Measurements from ENCODE around the gene FBF1.
"Not testable (repeated sequence)": the region's sequence is repeated elsewhere in the genome, so short reads cannot be mapped to it uniquely, and the experiment has no call there.

Gene FBF1

DNA sequence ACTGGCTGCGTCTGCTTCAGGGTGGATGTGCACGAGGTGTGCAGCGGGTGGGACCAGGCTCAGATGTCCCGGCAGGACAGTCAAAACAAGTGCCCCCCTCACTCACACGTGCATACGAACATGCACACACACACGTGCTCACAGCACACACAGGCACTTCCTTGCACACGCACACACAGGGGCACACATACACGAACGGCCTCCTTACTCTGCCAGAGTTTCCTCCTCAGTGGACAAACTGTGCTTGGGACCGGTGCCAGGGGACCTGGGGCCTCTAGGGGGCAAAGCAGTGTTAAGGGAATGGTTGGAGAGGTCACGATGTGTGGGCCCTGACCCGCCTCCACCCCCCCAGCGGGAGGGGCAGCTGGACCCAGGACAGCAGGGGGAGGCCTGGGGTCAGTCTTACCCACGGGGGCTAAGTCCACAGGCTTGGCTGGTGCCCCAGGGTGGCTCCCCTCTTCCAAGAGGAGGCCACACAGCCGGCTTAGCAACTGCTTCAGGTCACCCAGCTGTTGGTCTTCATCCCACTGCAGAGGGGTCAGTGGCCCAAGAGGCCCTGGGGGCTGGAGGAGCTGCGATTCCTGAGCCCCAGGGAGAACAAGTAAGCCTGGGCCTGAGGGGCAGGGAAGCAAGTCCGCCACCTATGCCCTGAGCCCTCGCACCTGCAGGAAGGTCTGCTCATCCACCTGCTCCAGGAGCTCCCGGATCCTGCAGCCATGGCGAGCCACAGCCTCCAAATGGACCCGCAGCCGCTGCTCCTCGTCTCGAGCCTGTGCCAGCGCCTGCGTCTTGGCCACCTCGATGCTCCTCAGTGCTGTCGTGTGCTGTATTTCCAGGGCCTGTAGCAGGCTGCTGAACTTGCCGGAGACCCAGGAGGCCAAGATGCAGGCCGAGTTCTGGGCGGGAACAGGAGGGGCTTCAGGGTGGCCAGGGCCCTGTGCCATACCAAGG lies 49.0 kb downstream of the FBF1 start:
- no peak for DNase-seq (ENCODE audit: extremely low read depth, low read depth)
- TF ChIP-seq, protein P1, sequence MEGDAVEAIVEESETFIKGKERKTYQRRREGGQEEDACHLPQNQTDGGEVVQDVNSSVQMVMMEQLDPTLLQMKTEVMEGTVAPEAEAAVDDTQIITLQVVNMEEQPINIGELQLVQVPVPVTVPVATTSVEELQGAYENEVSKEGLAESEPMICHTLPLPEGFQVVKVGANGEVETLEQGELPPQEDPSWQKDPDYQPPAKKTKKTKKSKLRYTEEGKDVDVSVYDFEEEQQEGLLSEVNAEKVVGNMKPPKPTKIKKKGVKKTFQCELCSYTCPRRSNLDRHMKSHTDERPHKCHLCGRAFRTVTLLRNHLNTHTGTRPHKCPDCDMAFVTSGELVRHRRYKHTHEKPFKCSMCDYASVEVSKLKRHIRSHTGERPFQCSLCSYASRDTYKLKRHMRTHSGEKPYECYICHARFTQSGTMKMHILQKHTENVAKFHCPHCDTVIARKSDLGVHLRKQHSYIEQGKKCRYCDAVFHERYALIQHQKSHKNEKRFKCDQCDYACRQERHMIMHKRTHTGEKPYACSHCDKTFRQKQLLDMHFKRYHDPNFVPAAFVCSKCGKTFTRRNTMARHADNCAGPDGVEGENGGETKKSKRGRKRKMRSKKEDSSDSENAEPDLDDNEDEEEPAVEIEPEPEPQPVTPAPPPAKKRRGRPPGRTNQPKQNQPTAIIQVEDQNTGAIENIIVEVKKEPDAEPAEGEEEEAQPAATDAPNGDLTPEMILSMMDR (IDR thresholded peaks at IDR 0.05; ENCODE audit: low read depth, low read length) = no peak

DNA sequence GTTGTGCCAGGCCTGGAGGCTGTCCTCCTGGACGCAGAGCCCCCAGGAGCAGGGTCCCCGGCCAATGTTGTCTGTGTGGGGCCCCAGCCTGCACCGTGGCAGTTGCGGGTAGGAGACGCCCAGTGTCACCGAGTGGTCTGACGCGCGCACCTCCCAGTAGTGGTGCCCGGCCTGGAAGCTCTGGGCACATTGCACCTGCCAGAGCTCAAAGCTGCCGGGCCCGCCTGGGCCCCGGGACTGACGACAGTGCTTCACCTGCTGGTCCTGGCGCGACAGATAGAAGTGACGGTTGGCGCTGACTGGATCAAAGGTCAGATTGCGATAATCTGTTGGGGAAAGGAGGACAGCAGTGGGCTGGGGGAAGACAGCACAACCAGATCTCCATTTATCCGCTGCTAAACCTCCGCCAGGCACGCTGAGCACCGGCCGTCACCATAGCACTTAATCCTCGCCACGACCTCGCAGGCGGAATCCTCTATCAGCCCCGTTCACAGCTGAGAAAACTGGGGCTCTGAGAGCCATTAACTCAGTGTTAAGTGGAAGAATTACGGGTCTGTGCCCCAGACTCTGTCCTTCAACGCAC lies 49.7 kb downstream of the FBF1 start:
- no peak for DNase-seq (ENCODE audit: extremely low read depth, low read depth)
- TF ChIP-seq, protein P1 (IDR thresholded peaks at IDR 0.05; ENCODE audit: low read depth, low read length) = no peak

DNA sequence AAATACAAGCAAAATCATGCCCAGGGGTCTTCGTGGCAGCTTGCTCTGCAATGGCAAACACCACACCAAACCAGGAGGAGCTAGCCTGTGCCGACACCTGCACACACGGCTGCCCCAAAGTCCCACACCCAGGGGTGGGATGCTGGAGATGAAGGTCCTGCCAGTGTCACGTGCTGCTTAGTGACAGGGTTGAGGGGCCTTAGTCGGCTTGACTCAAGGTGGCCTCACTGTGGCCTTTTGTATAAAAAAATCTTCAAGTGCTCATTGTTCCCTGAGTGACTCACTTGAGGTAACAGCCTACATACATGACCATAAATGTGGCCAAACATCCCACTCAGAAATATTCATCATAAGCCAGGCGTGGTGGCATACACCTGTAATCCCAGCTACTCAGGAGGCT lies 51.4 kb downstream of the FBF1 start:
- no peak for DNase-seq (ENCODE audit: extremely low read depth, low read depth)
- TF ChIP-seq, protein P1 (IDR thresholded peaks at IDR 0.05; ENCODE audit: low read depth, low read length) = no peak

DNA sequence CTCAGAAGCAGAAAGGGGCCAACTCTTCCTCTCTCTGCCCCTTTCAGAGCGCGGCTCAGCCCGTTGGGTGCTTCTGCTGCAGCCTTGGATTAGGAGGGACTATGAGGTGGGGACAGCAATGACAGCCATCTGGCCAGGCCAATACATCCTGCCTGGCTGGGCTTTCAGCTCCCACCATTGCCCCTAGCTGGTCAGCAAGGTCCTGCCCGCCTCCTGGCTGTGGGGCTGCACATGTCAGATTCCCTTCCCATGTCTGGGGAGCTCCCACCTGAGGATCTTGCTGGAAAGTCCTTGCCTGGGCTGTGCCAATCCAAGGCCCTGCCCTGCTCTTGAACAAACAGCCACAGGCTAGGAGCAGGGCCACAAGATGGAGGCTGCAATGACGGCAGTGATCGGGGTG lies 52.4 kb downstream of the FBF1 start:
- TF ChIP-seq, protein P1 (IDR thresholded peaks at IDR 0.05; ENCODE audit: low read depth, low read length) = no peak
- DNase-seq (ENCODE audit: extremely low read depth, low read depth) = no peak

DNA sequence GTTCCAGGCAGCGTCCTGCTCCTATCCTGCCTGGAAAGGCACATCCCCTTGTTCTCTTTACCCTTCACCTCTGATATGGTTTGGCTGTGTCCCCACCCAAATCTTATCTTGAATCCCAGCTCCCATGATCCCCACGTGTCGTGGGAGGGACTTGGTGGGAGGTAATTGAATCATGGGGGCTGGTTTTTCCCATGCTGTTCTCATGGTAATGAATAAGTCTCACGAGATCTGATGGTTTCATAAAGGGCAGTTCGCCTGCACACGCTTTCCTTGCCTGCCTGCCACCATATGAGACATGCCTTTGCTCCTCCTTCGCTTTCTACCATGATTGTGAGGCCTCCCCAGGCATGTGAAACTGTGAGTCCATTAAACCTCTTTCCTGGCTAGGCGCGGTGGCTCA lies 55.0 kb downstream of the FBF1 start:
- DNase-seq (ENCODE audit: extremely low read depth, low read depth) = not testable (repeated sequence)

DNA sequence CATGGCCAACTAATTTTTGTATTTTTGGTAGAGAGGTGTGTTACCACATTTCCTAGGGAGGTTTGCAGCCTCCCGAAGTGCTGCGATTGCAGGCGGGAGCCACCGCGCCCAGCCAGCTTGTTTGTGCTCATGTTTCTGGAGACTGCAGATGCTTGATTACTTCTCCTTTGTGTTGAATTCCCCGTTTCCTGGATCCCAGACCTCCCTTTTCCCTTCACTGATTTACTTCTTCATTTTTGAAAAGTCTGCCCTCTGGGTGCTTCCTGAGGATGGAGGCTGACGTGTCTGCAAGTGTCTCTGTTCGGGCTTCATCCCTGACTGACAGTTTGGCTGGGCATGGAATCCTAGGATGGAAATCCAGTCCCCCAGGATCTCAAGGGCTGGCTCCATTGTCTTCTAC lies 55.4 kb downstream of the FBF1 start:
- DNase-seq (ENCODE audit: extremely low read depth, low read depth) = no peak
- TF ChIP-seq, protein P1 (IDR thresholded peaks at IDR 0.05; ENCODE audit: low read depth, low read length) = no peak

DNA sequence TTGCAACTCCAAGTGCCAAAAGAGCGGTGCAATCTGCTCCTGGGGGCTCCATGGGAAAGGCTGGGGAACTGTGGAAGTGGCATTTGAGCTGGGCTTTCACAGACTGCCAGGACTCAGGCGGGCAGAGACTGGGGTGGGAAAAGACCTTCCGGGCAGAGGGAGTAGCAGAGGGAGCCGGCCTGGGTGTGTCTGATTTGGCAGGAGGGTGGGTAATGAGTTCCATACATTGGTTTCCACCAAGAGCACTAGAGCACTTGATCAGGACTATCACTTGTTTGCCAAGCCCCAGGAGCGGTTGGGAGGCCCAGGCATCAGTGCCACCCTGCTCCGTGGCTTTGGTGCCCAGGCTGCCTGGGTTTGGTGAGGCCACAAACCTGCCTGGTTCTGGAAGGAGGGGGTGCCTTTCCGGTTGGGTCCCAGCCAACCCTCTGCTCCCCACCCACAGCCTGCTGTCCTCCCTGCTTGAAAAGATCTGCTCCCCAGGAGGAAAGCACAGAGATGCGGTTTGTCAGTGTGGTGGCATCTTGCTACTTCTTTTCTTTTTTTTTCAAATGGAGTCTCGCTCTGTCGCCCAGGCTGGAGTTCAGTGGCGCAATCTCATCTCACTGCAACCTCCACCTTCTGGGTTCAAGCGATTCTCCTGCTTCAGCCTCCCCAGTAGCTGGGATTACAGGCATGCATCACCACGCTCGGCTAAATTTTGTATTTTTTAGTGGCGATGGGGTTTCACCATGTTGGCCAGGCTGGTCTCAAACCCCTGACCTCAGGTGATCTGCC lies 59.0 kb downstream of the FBF1 start:
- DNase-seq (ENCODE audit: extremely low read depth, low read depth) = no peak
- TF ChIP-seq, protein P1 (IDR thresholded peaks at IDR 0.05; ENCODE audit: low read depth, low read length) = no peak

Measured in AG09319 (cell line).